Neural cell (in vitro differentiated cells): ENCODE data around the gene JOSD2. TPM values are rescaled to one million over a fixed set of nuclear protein-coding genes. Genes with fewer than 3 reads are reported as not detected.

Experiments used
- H2AFZ ChIP-seq: fragments of 200-600, 300-800 bp; sonication (generic), shearing (Covaris generic); 2 replicates; pipeline ENCODE4 v1.6.0; 2014; ENCODE audit warnings: low read depth, mild to moderate bottlenecking, antibody characterized with exemption, low read length, moderate library complexity
- H3F3A ChIP-seq: fragments of 200-600 bp; shearing (Covaris generic); 2 replicates; pipeline ENCODE4 v1.6.1; 2016; ENCODE audit warnings: mild to moderate bottlenecking, moderate library complexity, mixed read lengths, antibody characterized with exemption, low read length; ENCODE audit not compliant: insufficient read depth, poor library complexity, severe bottlenecking
- H3K27ac ChIP-seq: fragments of 200-600, 300-800 bp; sonication (generic), shearing (Covaris generic); 2 replicates; pipeline ENCODE4 v1.5.1; 2014; ENCODE audit warnings: mild to moderate bottlenecking, low read length, moderate library complexity
- H3K27me3 ChIP-seq: fragments of 300-800, 200-600 bp; sonication (generic), shearing (Covaris generic); 2 replicates; pipeline ENCODE4 v1.6.0; 2014; ENCODE audit warnings: mild to moderate bottlenecking, low read depth, low read length, moderate library complexity; ENCODE audit not compliant: insufficient read depth
- H3K36me3 ChIP-seq: fragments of 300-800, 200-600 bp; sonication (generic), shearing (Covaris generic); 2 replicates; pipeline ENCODE4 v1.5.1; 2014; ENCODE audit warnings: mild to moderate bottlenecking, antibody characterized with exemption, low read length, moderate library complexity; ENCODE audit not compliant: insufficient read depth
- H3K4me2 ChIP-seq: fragments of 300-800, 200-600 bp; sonication (generic), shearing (Covaris generic); 2 replicates; pipeline ENCODE4 v1.6.0; 2014; ENCODE audit warnings: mild to moderate bottlenecking, low read length
- H3K4me3 ChIP-seq: fragments of 300-800, 200-600 bp; sonication (generic), shearing (Covaris generic); 2 replicates; pipeline ENCODE4 v1.5.1; 2014; ENCODE audit warnings: mild to moderate bottlenecking, low read length, moderate library complexity
- H3K79me2 ChIP-seq: fragments of 200-600 bp; shearing (Covaris generic); replicated peaks from 2 replicates; pipeline ENCODE4 v1.6.0; 2014; ENCODE audit warnings: mild to moderate bottlenecking, low read length, moderate library complexity; ENCODE audit not compliant: insufficient read depth
- H3K9ac ChIP-seq: fragments of 300-800, 200-600 bp; sonication (generic), shearing (Covaris generic); 2 replicates; pipeline ENCODE4 v1.6.1; 2016; ENCODE audit warnings: mild to moderate bottlenecking, low read length, mixed read lengths
- H3K9me2 ChIP-seq: fragments of 200-600 bp; shearing (Covaris generic); 2 replicates; pipeline ENCODE4 v1.6.1; 2016; ENCODE audit warnings: mild to moderate bottlenecking, low read length, mixed read lengths; ENCODE audit not compliant: insufficient read depth
- H3K9me3 ChIP-seq: fragments of 200-600, 300-800 bp; sonication (generic), shearing (Covaris generic); 2 replicates; pipeline ENCODE4 v1.6.1; 2016; ENCODE audit warnings: mild to moderate bottlenecking, mixed run types, low read length, moderate library complexity, mixed read lengths
- H4K20me1 ChIP-seq: fragments of 200-600 bp; shearing (Covaris generic); 2 replicates; pipeline ENCODE4 v1.6.1; 2016; ENCODE audit warnings: mild to moderate bottlenecking, mixed run types; ENCODE audit not compliant: insufficient read depth
- CTCF ChIP-seq: fragments of 450-650 bp; IDR thresholded peaks from 2 replicates; pipeline ENCODE4 v1.5.1; 2014; ENCODE audit warnings: antibody characterized with exemption, mild to moderate bottlenecking, moderate library complexity; ENCODE audit not compliant: poor library complexity, severe bottlenecking
- EP300 ChIP-seq: fragments of 450-650 bp; conservative IDR thresholded peaks from 2 replicates; pipeline ENCODE4 v1.6.1; 2014; ENCODE audit warnings: antibody characterized with exemption, mild to moderate bottlenecking, moderate library complexity; ENCODE audit not compliant: poor library complexity, severe bottlenecking
- EZH2 ChIP-seq: fragments of 200-600, 300-800 bp; shearing (Covaris generic), sonication (generic); IDR thresholded peaks from 2 replicates; pipeline ENCODE4 v1.6.1; 2014; ENCODE audit warnings: antibody characterized with exemption, low read length, borderline replicate concordance, mild to moderate bottlenecking; ENCODE audit not compliant: insufficient read depth, poor library complexity, severe bottlenecking
- MXI1 ChIP-seq: fragments of 450-650 bp; conservative IDR thresholded peaks from 2 replicates; pipeline ENCODE4 v1.6.1; 2014; ENCODE audit warnings: antibody characterized with exemption, mild to moderate bottlenecking; ENCODE audit not compliant: poor library complexity, severe bottlenecking
- POLR2AphosphoS5 ChIP-seq: IDR thresholded peaks from 2 replicates; pipeline ENCODE4 v1.6.1; 2012
- RAD21 ChIP-seq: fragments of 450-650 bp; conservative IDR thresholded peaks from 2 replicates; pipeline ENCODE4 v1.6.1; 2014; ENCODE audit warnings: antibody characterized with exemption, mild to moderate bottlenecking, moderate library complexity
- REST ChIP-seq: IDR thresholded peaks from 2 replicates; pipeline ENCODE4 v1.6.1; 2012; ENCODE audit warnings: borderline replicate concordance
- SMC3 ChIP-seq: fragments of 450-650 bp; conservative IDR thresholded peaks from 2 replicates; pipeline ENCODE4 v1.6.1; 2014; ENCODE audit warnings: antibody characterized with exemption, mild to moderate bottlenecking, moderate library complexity; ENCODE audit not compliant: poor library complexity
- TAF1 ChIP-seq: IDR thresholded peaks from 2 replicates; pipeline ENCODE4 v1.6.1; 2012; ENCODE audit warnings: low read depth
- polyA plus RNA-seq: library from polyadenylated mRNA; depleted of rRNA; stranded (reverse); fragments of >200 nt; gene quantifications from 2 replicates; pipeline ENCODE4 v1.2.3, GENCODE V29; 2014

Gene JOSD2
- polyA plus RNA-seq, 1 donor from 2014 or later = 10.7 TPM

GRCh38 chr19:50494186-50495019 is 16.6 kb downstream of the JOSD2 start:
- Histone ChIP-seq H3K9me2 (no peaks in the 10 kb centered on the region), H3K36me3 (no peaks in the 10 kb centered on the region), H3K27ac (no peak overlapping the region), H3K4me2 (no peak overlapping the region), H3K4me3 (no peak overlapping the region), H3F3A (no peaks in the 10 kb centered on the region), H3K27me3 (peaks cover 26% of the 10 kb centered on the region), H3K79me2 (no peaks in the 10 kb centered on the region), H4K20me1 (no peaks in the 10 kb centered on the region), H3K9ac (no peak overlapping the region), H2AFZ (no peak overlapping the region), H3K9me3 (no peaks in the 10 kb centered on the region)
- TF ChIP-seq POLR2AphosphoS5 (no peak), SMC3 (no peak), EZH2 (no peak), REST (no peak), MXI1 (no peak), CTCF (no peak), RAD21 (no peak), EP300 (no peak), TAF1 (no peak)

- Histone ChIP-seq H3K4me2 (no peak overlapping the region), H2AFZ (no peak overlapping the region), H3K79me2 (no peaks in the 10 kb centered on the region), H3K27ac (no peak overlapping the region), H3K9me2 (no peaks in the 10 kb centered on the region), H3K4me3 (no peak overlapping the region), H3K27me3 (peaks cover 34% of the 10 kb centered on the region), H3K9me3 (no peaks in the 10 kb centered on the region), H3K9ac (no peak overlapping the region), H4K20me1 (no peaks in the 10 kb centered on the region), H3K36me3 (no peaks in the 10 kb centered on the region), H3F3A (no peaks in the 10 kb centered on the region)
- TF ChIP-seq MXI1 (no peak), RAD21 (no peak), POLR2AphosphoS5 (no peak), CTCF (no peak), EP300 (no peak), REST (no peak), SMC3 (no peak), TAF1 (no peak), EZH2 (no peak)
Observed at GRCh38 chr19:50493171-50493570, 17.8 kb downstream of the JOSD2 start.
